ENCODE measurements around the gene RECK.
"Not testable (repeated sequence)": the region's sequence is repeated elsewhere in the genome, so short reads cannot be mapped to it uniquely, and the experiment has no call there.

RECK gene

GRCh38 chr9:36129139-36129538 is 92.4 kb downstream of the RECK start:
- Histone ChIP-seq H3K4me3 (ENCODE audit: low read depth in 1 of 2, low read length in 1 of 2) (peak overlapping the region; percentile 2 to 46), H3K27me3 (no peaks in the 10 kb centered on the region), H3K27ac (peak overlapping the region; percentile 86)

GRCh38 chr9:36131666-36132065 is 95.0 kb downstream of the RECK start:
- H3K27me3 ChIP-seq; H3K4me3 ChIP-seq (ENCODE audit: low read depth in 1 of 2, low read length in 1 of 2); H3K9me3 ChIP-seq; H3K27ac ChIP-seq; H3K36me3 ChIP-seq: not testable (repeated sequence)
- H3K4me1 ChIP-seq (ENCODE audit: control insufficient read depth in 1 of 2, insufficient read depth in 1 of 2, low read depth in 1 of 2, low read length in 1 of 2): peaks cover 43 to 45% of the 10 kb centered on the region in 2 experiments

More at GRCh38 chr9:36129139-36129538, 92.4 kb downstream of the RECK start:
- Histone ChIP-seq H3K36me3 (no peaks in the 10 kb centered on the region), H3K4me1 (ENCODE audit: control insufficient read depth in 1 of 2, insufficient read depth in 1 of 2, low read depth in 1 of 2, low read length in 1 of 2) (peaks cover 49 to 52% of the 10 kb centered on the region in 2 experiments), H3K9me3 (no peaks in the 10 kb centered on the region)
- TF ChIP-seq CTCF (IDR thresholded peaks at IDR 0.05): no peak

- Histone ChIP-seq H3K4me3 (ENCODE audit: low read depth in 1 of 2, low read length in 1 of 2) (no peak overlapping the region), H3K36me3 (no peaks in the 10 kb centered on the region), H3K4me1 (ENCODE audit: control insufficient read depth in 1 of 2, insufficient read depth in 1 of 2, low read depth in 1 of 2, low read length in 1 of 2) (peaks cover 41% of the 10 kb centered on the region in 2 experiments), H3K9me3 (no peaks in the 10 kb centered on the region), H3K27me3 (no peaks in the 10 kb centered on the region), H3K27ac (no peak overlapping the region)
- TF ChIP-seq CTCF (IDR thresholded peaks at IDR 0.05): no peak
Observed at GRCh38 chr9:36132086-36132485, 95.4 kb downstream of the RECK start.

- Histone ChIP-seq H3K9me3 (no peaks in the 10 kb centered on the region), H3K4me3 (ENCODE audit: low read depth in 1 of 2, low read length in 1 of 2) (no peak overlapping the region), H3K27ac (no peak overlapping the region), H3K4me1 (ENCODE audit: control insufficient read depth in 1 of 2, insufficient read depth in 1 of 2, low read depth in 1 of 2, low read length in 1 of 2) (peaks cover 39 to 41% of the 10 kb centered on the region in 2 experiments), H3K27me3 (no peaks in the 10 kb centered on the region), H3K36me3 (no peaks in the 10 kb centered on the region)
- no peak for TF ChIP-seq CTCF (IDR thresholded peaks at IDR 0.05)
Observed at GRCh38 chr9:36134761-36135505, 98.2 kb downstream of the RECK start.

GRCh38 chr9:36135741-36136271 is 99.1 kb downstream of the RECK start:
- H3K27me3 ChIP-seq: no peaks in the 10 kb centered on the region
- H3K9me3 ChIP-seq: no peaks in the 10 kb centered on the region
- H3K4me3 ChIP-seq (ENCODE audit: low read depth in 1 of 2, low read length in 1 of 2): peak overlapping the region; percentile 85 to 99
- peaks cover 46 to 48% of the 10 kb centered on the region in 2 experiments for H3K4me1 ChIP-seq (ENCODE audit: control insufficient read depth in 1 of 2, insufficient read depth in 1 of 2, low read depth in 1 of 2, low read length in 1 of 2)
- H3K27ac ChIP-seq: peak overlapping the region; percentile 100
- no peaks in the 10 kb centered on the region for H3K36me3 ChIP-seq
- TF ChIP-seq CTCF (IDR thresholded peaks at IDR 0.05): no peak

- TF ChIP-seq CTCF (IDR thresholded peaks at IDR 0.05): peak; percentile 77
- no peaks in the 10 kb centered on the region for H3K36me3 ChIP-seq
- H3K4me3 ChIP-seq (ENCODE audit: low read depth in 1 of 2, low read length in 1 of 2): peak within 1 kb of the TSS; percentile 85 to 99
- H3K27me3 ChIP-seq: no peaks in the 10 kb centered on the region
- H3K9me3 ChIP-seq: no peaks in the 10 kb centered on the region
- H3K27ac ChIP-seq: peak within 1 kb of the TSS; percentile 100
- peaks cover 51 to 53% of the 10 kb centered on the region in 2 experiments for H3K4me1 ChIP-seq (ENCODE audit: control insufficient read depth in 1 of 2, insufficient read depth in 1 of 2, low read depth in 1 of 2, low read length in 1 of 2)
Observed at GRCh38 chr9:36136272-36136893, 99.7 kb downstream of the RECK start, which contains the start of gene GLIPR2. GLIPR2 (plus strand) TSS chr9:36136733; CDS start chr9:36136779, 46 bp downstream.

Data from neutrophil (primary cell).